HepG2 (cell line): ENCODE results near the gene ANTXR1. TPM values are rescaled to one million over a fixed set of nuclear protein-coding genes. Genes with fewer than 3 reads are reported as not detected.

Source experiments
- CREB3 ChIP-seq: sonication (generic); formaldehyde crosslinking; IDR thresholded peaks from 2 replicates; pipeline ENCODE4 v1.5.0; 2020; ENCODE audit warnings: missing genetic modification reagents
- KDM4B ChIP-seq: sonication (generic); formaldehyde crosslinking; IDR thresholded peaks from 2 replicates; pipeline ENCODE4 v1.4.0; 2020; ENCODE audit warnings: missing genetic modification reagents
- KLF12 ChIP-seq: sonication (generic); formaldehyde crosslinking; IDR thresholded peaks from 2 replicates; pipeline ENCODE4 v1.4.0; 2020; ENCODE audit warnings: missing genetic modification reagents, borderline replicate concordance
- RAD21 ChIP-seq: fragments of 450-650 bp; formaldehyde crosslinking; IDR thresholded peaks from 2 replicates; pipeline ENCODE4 v1.5.0; 2020; ENCODE audit warnings: mild to moderate bottlenecking
- STAT5B ChIP-seq: sonication (generic); formaldehyde crosslinking; IDR thresholded peaks from 2 replicates; pipeline ENCODE4 v1.4.0; 2020; ENCODE audit warnings: missing genetic modification reagents
- YEATS4 ChIP-seq: sonication (generic); formaldehyde crosslinking; IDR thresholded peaks from 2 replicates; pipeline ENCODE4 v1.4.0; 2020; ENCODE audit warnings: missing genetic modification reagents, borderline replicate concordance
- ZBTB33 ChIP-seq: sonication (generic); formaldehyde crosslinking; IDR thresholded peaks from 2 replicates; pipeline ENCODE4 v1.4.0; 2020; ENCODE audit warnings: missing genetic modification reagents
- ZBTB37 ChIP-seq: sonication (generic); formaldehyde crosslinking; IDR thresholded peaks from 2 replicates; pipeline ENCODE4 v1.4.0; 2020; ENCODE audit warnings: mild to moderate bottlenecking, missing genetic modification reagents
- ZNF362 ChIP-seq: sonication (generic); formaldehyde crosslinking; IDR thresholded peaks from 2 replicates; pipeline ENCODE4 v1.4.0; 2020; ENCODE audit warnings: missing genetic modification reagents, mild to moderate bottlenecking, borderline replicate concordance
- ZNF451 ChIP-seq: sonication (generic); formaldehyde crosslinking; IDR thresholded peaks from 2 replicates; pipeline ENCODE4 v1.5.0; 2020; ENCODE audit warnings: mild to moderate bottlenecking, missing genetic modification reagents
- ZNF747 ChIP-seq: sonication (generic); formaldehyde crosslinking; IDR thresholded peaks from 2 replicates; pipeline ENCODE4 v1.8.1; 2023; ENCODE audit warnings: missing genetic modification reagents, mild to moderate bottlenecking, borderline replicate concordance
- ZNF792 ChIP-seq: IDR thresholded peaks from 2 replicates; pipeline ENCODE4 v1.6.1; 2016
- polyA plus RNA-seq, 8 experiments: library from polyadenylated mRNA; depleted of rRNA in 3 of 8; stranded (reverse) in 7 of 8; unstranded in 1 of 8; fragments of >200 nt; fragmentation: Illumina TruSeq in 4 of 8; extraction: Trizol in 4 of 8; gene quantifications; 2 replicates each; pipeline versions ENCODE4 v1.2.1 to v1.2.3, GENCODE V29; 2011 to 2016; ENCODE audit warnings: low read depth in 4 of 8, missing spikeins in 1 of 8, mixed read lengths in 1 of 8; ENCODE audit not compliant: insufficient read depth in 1 of 8
- total RNA-seq, 5 experiments: library from RNA; depleted of rRNA; stranded (reverse); fragments of >200 nt; fragmentation: Illumina TruSeq; extraction: Trizol; gene quantifications; 2 replicates each; pipeline ENCODE4 v1.2.3, GENCODE V29; 2016; ENCODE audit warnings: low read depth in 1 of 5
- TF ChIP-seq, protein P1 (sequence below): sonication (generic); formaldehyde crosslinking; IDR thresholded peaks from 2 replicates; pipeline ENCODE4 v1.5.0; 2020; ENCODE audit warnings: mild to moderate bottlenecking, missing genetic modification reagents, moderate library complexity

ANTXR1 gene
- total and polyA plus RNA-seq, 2 of the 13 experiments (the other 11 are each of a cell fraction or from before 2014, with no cell fraction given) = 4.5 to 12.7 TPM

DNA sequence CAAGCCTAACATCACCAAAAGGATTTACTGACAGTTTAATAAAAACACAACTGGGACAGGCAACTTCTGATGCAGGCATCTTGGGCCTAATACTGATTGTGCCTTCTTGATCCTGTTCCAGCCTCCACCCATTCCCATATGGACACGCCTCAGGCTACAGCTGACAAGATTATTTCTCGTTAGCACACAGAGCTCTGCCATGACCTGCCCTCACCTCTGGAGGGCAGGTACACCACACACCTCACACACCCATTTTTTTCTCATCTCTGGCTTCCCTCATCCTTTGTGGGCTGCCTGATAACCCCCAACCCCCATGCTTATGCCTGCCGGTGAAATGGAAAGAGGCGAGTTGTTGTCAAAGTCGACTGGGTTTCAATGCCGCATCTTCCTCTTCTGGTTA, 147.0 kb downstream of the ANTXR1 start (continued):
- TF ChIP-seq ZBTB33 (CRISPR knock-in tag) (peak; percentile 49; the same call in 1 of the 2 replicates), YEATS4 (CRISPR knock-in tag) (no peak), ZBTB37 (CRISPR knock-in tag) (no peak), ZNF362 (CRISPR knock-in tag) (peak; percentile 78), ZNF747 (CRISPR knock-in tag) (no peak), ZNF792 (CRISPR knock-in tag) (no peak), KDM4B (CRISPR knock-in tag) (no peak), KLF12 (no peak), RAD21 (CRISPR knock-in tag) (peak; percentile 86), STAT5B (CRISPR knock-in tag) (no peak), CREB3 (CRISPR knock-in tag) (no peak), ZNF451 (CRISPR knock-in tag) (no peak)
- TF ChIP-seq, protein P1, sequence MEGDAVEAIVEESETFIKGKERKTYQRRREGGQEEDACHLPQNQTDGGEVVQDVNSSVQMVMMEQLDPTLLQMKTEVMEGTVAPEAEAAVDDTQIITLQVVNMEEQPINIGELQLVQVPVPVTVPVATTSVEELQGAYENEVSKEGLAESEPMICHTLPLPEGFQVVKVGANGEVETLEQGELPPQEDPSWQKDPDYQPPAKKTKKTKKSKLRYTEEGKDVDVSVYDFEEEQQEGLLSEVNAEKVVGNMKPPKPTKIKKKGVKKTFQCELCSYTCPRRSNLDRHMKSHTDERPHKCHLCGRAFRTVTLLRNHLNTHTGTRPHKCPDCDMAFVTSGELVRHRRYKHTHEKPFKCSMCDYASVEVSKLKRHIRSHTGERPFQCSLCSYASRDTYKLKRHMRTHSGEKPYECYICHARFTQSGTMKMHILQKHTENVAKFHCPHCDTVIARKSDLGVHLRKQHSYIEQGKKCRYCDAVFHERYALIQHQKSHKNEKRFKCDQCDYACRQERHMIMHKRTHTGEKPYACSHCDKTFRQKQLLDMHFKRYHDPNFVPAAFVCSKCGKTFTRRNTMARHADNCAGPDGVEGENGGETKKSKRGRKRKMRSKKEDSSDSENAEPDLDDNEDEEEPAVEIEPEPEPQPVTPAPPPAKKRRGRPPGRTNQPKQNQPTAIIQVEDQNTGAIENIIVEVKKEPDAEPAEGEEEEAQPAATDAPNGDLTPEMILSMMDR (CRISPR knock-in tag) = peak; percentile 81
